ENCODE results near the gene PARD3B.

The PARD3B gene

DNA sequence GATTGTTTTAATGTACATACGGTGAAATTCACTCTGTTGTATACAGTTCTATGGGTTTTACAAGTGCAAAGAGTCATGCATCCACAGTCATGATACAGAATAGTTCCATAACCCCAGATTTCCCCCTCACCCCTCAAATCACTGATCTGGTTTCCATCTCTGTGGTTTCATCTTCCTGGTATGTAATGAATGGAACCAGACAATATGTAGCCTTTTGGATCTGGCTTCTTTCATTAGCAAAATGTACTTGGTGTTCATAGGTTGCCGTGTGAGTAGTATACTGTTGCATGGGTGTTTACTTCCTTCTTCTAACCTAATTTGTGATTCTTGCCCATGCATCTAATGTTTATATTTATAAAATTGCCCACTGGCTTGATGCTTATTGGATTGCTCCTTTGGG, 838.3 kb downstream of the PARD3B start:
- DNase-seq = no peak

DNA sequence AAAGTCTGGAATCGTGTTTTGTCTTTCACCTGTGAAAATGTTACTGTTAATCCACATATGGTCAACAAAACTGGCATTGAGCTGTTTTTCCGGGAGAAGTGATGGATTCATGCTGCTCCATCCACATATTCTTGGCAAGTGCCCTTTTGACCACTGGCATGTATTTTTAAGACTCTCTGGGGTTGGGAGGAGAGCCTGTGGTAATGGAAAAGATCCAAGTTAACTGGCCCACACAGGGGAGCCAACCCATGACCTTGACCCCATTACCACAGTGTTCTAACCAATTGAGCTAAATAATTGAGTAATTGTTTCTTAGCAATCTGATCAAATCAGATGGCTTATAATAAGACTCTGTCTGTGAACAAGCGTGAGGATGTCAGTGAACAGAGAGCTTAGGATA, 840.8 kb downstream of the PARD3B start:
- no peak for DNase-seq

DNA sequence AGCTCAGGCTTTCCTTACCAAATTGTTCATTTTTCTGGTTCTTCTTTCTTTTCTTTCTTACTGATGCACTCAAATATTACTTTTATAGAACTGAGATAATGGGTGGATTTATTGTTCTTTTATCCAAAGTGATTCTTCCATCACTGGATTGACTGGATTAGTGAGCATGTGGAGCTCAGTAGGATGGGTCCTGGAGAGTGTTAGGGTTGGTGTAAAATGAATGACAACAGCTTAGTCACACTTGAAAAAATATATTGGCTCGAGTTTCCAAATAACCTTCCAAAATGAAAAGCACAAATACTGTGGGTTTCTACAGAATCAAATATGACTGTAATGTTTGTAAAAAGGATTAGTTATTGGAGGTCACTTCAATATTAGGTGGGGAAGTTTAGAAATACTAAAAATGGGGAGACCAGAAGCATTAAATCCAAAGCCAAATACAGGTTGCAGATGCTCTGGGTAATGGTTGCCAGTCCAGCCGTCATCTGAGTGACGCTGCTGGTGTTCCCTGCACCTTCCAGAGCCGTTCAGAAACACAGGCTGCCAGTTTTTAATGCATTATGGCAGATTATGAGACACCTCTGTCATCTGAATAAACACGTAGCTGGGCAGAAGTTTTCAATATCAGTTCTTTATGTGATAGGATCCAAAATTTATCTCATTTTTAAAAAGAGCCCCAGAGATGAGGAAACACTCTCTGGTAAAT, 842.2 kb downstream of the PARD3B start:
- peak; percentile 73 for DNase-seq

DNA sequence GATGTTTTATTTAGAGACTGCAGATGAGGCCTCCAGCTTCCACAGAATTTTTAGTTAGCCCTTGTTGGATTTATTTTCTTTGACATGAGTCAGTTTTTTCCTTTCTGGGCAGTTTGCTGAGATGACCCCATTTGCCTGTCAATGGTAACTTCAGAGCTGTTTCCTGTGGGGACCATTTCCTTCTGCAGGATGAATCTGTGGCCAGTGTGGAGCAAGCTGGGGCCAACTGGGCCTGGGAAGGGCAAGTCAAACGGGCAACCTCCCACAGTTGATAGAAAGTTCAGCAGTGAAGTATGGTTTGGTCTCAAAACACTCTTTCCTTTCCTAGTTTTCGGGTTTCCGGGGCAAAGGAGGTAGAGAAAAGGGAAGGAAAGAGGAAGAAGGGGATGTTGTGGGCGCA, 845.6 kb downstream of the PARD3B start:
- DNase-seq = no peak

DNA sequence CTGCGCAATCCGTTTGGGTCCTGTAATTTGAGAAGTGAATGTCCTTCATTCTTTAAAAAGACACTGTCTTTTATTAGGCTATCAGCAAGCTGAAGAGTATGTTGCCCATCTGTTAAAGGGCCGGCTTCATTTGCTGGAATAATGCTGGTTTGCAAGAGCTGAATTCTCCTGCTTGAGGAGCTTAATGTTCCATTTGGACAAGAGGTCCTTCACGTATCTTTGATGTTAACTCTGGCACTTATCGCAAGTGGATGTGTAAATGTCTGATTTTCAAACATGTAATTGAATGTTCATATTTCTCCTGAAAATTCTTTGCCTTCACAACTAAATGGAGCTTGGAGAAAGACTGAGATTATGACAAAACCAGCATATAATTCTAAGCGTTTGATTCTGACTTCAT, 856.2 kb downstream of the PARD3B start:
- DNase-seq = peak; percentile 96

DNA sequence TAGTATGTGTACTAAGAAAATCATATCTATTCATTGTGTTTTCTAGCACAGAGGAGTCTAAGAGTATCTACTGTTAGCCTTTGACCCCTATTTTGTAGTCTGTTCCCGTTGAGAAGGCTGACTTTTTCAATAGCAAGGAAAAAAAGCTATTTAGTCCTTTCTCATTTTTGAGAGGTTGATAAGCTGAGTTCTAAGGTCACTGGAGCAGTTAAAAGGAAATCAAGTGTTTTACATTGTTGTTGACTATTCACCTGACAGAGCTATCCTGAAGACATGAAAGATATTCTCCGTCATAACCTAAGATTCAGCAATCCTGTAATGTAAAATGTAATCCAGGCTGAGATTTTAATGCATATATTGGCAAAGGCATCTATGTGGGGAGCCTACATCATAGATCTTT, 856.7 kb downstream of the PARD3B start:
- DNase-seq = peak; percentile 96

DNA sequence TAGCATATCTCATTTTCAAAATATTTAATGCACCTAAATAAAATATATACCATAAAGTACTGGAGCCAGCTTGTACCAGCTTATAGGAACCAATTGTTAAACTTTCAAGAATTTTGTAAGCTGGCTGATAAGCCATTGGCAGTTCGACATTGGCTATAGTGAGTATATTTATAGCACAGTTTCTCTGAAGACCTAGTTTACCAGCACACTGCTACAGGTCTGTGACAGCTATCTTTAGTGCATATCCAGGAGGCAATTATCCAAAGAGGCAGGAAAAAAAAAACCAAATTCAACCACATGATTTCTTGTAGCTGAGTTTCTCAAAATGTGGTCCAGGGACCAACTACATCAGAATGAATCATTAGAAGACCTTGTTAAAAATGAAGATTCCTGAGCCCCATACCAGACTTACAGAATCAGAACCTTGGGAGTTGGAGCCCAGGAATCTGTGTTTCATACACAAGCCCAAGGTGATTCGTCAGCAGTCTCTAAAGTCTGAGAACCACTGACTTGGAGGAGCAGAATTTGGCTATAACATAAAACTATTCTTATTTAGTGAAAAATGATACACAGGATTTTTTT, 858.1 kb downstream of the PARD3B start:
- no peak for DNase-seq

DNA sequence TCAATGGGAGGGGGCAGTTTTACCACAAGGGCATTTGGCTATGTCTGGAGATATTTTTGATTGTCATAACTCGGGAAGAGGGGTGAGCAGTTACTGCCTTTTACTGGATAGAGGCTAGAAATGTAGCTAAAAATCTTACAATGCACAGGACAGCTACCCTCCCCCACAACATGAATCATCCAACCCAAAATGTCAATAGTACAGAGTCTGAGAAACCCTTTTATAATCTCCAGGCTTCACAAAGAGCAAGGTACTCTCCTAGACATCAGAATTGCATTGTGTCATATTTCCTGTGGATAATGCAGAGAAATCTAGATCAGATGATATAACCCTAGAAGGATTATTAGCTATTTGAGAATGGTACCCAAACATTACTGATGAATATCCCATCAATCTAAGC, 859.9 kb downstream of the PARD3B start:
- DNase-seq = no peak

DNA sequence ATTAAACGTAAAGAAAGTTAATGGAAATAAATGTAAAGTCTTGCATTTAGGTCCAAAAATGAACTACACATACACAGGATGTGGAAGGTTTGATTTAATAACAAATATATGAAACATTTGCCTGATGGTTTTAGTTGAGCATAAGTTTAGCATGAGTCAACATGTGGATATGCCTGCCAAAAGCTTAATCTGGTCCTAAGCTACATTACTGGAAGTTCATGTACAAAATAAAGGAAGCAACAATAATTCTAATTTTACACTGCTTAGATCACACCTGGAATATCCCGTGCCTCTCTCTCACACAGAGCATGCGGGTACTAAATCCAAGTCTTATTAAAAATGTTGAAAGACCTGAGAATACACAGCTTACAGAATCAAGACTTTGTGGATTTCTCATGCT, 860.5 kb downstream of the PARD3B start:
- no peak for DNase-seq

DNA sequence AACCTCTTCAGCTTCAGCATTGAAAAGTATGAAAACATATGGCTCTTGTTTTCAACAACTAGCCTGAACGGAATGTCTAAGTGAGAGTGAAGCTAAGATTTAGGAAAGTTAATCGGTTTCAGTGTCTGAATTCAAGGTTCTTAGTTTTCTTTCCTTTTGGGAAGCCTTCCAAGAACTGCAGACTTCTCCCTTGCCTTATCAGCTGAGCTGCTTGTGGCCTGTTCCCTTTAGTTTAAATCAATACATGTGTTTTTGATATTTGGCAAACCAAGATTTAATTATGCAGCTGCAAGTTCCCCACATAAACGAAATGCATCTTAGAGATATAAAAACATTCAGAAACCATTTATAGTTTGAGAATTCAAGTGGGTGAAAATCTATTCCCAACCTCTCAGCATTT, 862.7 kb downstream of the PARD3B start:
- DNase-seq = no peak

DNA sequence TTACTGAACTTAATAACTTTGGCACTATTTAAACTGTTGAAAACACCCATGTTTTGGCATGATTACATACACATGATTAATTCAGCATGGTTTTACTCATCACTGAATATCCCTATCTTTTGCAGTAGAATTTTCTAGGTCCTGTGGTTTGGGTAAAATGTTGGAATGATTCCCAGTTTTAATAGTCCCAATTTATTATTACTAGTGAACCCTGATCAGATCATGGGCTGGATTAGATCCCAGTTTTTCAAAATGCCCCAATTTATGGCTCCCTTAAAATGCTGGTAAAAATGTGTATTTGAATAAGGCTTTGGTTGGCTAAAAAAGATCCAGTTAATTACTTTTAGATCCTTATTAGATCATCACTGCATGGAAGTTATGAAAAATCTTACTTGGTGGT, 863.4 kb downstream of the PARD3B start:
- DNase-seq = no peak

DNA sequence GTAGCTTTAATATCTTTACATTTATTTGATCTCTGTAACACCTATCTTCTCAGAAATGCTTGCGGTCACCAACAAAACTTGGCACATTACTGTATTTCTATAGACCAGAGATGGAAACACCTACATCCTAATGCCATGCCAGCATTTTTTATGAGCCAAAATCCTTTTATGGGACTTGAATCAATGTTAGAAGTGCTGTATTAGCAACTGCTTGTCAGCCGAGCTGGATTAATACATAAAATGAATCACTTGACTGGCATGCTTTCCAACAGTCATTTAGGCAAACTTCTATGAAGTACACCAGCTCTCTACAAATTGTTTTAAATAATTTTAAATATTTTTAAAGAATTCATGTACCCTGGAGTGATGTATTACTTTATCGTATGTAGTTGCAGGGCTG, 864.1 kb downstream of the PARD3B start:
- no peak for DNase-seq

DNA sequence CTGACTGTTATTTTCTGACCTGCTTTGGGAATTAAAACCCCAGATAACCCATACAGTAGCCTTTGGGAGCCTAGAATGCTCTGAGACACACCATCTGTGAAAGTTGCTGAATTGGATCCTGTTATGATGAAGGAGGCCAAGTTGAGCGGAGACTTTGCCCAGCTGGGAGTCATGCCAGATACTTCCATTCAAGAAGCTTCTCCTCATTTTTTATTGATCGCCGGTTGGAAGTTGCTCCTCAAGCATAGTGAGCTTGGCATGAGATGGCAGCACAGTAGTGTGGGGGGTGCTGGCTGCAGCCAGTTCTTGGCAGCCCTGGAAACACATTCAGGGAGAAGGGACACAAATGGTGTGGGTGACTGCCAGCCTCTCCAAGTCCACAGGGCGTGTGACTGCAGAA, 866.3 kb downstream of the PARD3B start:
- no peak for DNase-seq

DNA sequence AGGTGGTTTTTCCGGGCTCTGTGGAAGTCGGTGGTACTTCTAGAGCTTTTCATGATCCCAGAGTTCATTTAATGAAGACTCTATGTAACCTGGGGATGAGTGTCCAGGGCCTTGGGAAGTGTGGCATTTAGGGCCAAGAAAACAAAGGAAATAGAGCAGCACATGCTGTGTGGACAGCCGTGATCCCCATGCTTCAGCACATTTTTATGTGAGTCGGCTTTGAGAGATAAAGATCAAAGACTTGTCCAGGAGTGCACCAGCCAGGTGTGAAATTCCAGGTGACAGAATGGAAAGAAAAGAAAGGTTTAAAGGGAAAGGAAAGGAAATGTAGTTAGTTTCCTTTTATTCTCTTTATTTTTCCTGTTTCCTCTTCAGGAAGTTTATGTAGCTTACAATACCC, 879.1 kb downstream of the PARD3B start:
- no peak for DNase-seq

DNA sequence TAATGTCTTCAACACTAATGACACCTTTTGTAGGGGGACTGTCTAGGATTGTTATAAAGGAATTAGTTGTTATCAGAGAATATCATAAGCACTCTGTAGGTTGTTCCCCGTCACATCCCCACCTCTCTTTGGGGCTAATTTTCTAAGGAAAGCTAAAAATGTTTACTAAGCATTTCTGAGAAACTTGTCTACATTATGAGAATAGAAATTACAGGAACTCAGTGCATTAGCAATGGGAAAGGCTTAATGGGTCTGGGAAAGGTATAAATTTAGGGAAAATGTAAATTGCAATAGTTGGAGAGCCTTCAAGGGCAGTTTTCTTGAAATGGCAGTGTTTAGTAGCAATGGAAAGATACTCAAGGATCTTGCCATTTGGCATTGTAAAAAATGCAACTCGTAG, 879.8 kb downstream of the PARD3B start:
- peak; percentile 45 for DNase-seq

DNA sequence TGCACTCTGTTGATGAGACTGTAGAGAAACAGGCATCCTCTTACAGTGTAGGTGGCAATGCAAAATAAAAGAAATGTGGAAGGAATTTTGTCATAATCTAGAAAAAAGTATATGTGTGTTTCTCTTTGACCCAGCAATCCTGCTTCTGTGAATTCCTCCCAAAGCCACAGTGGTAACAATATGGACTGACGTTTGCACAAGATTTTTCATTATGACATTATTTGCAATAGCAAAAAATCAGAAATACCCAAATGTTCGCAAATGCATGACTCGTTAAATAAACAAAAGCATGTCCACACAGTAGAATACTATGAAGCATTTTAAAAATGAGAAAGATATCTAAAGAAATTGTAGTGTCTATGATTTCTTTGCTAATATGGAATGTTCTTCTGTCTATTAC, 881.8 kb downstream of the PARD3B start:
- no peak for DNase-seq

DNA sequence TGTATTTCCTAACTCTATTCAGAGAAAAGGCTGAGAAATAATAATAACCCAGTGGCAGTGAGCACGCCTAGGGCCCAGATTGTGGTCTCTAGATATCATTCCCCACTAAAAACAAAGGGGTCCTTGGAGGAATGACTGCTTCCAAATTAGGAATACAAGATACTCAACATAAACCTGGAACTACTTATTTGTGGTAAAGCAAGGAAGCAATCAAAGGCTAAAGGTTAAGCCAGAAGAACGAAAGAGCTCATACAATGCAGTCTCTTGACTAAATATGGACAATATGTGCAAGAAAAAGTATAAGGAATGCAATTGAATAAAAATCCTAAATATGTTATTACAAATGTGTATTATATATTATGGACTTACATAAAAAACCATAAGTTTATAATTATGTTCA, 883.5 kb downstream of the PARD3B start:
- DNase-seq = no peak

DNA sequence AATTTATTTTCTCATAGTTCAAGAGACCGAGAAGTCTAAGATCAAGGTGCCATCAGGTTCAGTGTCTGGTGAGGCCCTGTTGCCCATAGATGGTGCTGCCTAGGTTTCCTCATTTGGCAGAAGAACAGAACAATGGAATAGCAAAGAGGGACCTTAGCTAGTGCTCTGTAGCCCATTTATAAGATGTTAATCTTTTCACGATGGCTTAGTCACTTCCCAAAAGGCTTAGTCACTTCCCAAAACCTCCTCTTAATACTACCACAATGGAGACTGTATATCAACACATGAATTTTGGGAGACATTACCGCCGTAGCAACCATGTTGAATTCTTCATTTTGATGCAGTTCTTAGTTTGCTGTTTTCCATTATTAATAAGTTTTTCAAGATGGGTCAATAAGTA, 890.7 kb downstream of the PARD3B start:
- no peak for DNase-seq

DNA sequence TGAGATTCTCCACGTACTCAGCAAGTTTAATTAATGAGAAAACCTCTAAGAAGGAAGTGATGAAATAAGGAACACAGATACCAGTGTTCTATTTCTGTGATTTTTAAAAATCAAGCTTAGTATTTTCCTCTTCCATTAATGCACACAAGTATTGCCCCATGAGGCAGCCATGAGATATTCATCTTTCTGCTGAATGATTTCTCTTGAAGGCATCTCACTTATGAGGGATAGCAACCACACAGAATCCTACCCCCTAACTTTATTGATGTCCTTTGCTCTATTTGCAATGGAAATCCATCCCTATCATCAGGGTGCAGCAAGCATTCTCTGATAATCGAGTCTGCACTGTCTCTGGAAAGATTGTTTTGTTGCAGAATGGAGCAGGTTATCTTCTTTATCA, 893.0 kb downstream of the PARD3B start:
- DNase-seq = no peak

DNA sequence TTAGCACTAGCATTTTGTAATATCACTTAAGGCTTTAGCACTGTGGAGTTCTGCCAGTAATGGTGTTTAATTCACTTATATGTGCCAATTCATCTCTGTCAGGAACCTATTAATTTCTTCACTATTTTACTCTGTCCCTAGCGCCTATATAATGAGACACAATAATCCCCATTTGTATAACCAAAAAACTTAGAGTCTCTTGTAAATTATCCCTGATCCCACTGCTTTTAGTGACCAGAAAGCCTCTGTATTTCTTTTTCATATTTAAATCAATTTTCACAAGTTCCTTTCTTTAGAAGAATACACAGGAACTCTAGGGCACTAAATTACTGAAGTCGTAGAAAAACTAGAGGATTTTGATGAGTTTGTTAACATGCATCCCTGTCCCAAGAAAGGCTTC, 894.3 kb downstream of the PARD3B start:
- no peak for DNase-seq

DNA sequence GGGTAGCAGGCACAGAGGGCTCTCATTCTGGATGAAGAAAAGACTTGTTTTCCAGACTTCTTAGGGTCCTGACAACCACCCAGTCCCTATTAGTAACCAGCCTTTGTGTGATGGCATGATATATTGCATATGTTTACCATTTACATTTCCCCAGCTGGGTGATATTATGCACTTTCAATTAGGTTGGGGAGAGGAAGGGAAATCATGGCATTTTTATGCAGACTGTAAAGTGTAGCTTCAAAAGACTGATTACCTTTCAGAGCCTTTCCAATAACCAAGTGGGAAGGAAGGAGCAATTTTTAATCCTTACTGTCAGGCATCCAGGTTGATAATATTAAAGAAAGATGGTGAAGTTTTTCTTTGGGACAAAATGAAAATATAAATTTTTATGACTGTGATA, 896.2 kb downstream of the PARD3B start:
- no peak for DNase-seq

DNA sequence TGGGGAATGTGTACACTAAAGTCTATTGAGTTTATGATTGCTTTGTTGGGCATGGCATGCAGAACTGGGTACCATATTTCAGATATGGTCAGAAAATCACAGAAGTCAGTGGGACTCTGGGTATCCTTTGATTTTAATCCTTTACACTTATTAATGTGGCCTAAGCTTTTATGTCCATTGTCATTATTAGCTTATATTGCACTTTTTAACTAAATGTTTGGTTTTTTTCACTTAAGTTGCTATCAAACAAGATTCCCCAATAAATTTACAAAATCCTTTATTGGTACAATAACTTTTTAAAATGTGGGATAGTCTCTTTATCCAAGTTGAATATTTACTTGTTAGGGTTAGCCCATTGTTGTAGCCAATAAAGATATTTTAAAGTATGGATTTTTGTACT, 902.9 kb downstream of the PARD3B start:
- DNase-seq = no peak

DNA sequence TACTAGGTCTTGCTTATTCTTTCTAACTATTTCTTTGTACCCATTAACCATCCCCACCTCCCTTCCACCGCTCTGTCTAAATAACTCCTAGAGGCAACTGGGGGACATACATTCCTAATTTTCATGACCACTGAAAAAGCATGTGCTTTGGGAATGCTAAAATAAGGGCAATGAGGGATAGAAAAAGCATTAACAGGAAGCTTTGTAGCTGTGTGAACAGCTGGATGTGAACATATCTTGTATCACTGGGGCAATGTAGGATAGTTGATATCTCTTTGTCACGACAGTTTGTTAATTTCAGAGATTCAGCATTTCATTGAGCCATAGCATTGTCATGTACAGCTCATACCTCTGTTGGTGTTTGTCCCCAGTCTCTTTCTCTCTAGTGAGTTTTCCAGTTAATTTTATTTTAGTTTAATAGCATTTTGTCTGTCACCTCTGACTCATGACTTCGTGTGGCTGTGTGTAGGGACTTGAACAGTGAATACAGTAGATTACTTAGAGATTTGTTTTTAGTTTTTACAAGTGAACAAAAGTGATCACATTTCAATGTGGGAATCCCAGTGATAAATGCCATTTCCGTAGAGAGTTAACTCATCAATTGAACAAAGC, 906.7 kb downstream of the PARD3B start:
- DNase-seq = no peak

DNA sequence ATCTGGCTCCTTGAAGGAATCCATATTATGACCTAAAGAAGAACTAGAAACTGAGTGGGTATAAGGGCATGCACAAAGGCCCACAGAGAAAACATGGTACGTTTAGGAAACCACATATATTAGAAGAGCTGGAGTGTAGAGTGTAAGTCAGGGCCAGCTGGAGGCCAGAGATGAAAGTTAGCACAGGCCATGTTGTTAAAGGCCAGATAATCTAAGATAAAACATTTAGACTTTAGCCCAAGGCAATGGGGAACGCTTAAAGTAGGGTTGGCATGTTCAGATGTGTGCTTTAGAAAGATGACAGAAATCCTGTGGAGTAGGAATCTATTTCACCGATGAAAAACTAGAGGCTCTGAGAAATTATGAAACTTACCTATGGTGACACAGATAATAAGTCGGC, 907.9 kb downstream of the PARD3B start:
- DNase-seq = no peak

DNA sequence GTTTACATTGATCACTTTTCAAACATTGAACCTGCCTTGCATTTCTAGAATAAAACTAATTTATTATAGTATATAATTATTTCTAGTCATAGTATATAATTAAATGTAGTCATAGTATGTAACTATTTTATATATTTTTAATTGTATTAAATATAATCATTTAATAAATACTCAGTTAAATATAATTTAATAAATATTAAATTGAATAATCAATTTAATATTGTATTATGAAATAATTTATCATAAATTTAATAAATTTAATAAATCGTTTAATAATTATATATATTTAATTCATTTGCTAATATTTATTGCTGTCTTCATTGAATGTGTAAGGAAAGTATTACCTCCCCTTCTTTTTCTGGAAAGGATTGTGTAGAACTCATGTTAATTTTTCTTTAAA, 911.4 kb downstream of the PARD3B start:
- DNase-seq = no peak
